Epithelial cell of proximal tubule (primary cell): ENCODE data around the gene FOXC2. TPM values are rescaled to one million over a fixed set of nuclear protein-coding genes. Genes with fewer than 3 reads are reported as not detected.

Experiments used
- DNase-seq: peaks from one replicate; pipeline ENCODE4 v3.0.0-alpha.2; 2011; ENCODE audit warnings: low read depth
- H3K4me3 ChIP-seq: 2 replicates; pipeline ENCODE4 v1.5.1; 2011; ENCODE audit warnings: low read depth, mild to moderate bottlenecking, low read length
- CTCF ChIP-seq: conservative IDR thresholded peaks from 2 replicates; pipeline ENCODE4 v1.5.1; 2012; ENCODE audit warnings: low read depth, mild to moderate bottlenecking, low read length
- total RNA-seq: library from RNA; depleted of rRNA; stranded (reverse); fragments of >200 nt; gene quantifications from 2 replicates; pipeline ENCODE4 v1.2.3, GENCODE V29; 2015

Gene FOXC2
- total RNA-seq, 1 donor from 2014 or later: 26.5 TPM

- H3K4me3 ChIP-seq: no peak overlapping the region
- TF ChIP-seq CTCF: no peak
- DNase-seq: no peak
These were observed 33.6 kb upstream of the FOXC2 start for GRCh38 chr16:86533076-86533475.

GRCh38 chr16:86533767-86534351 lies 32.8 kb upstream of the FOXC2 start:
- TF ChIP-seq CTCF: no peak
- H3K4me3 ChIP-seq: no peak overlapping the region
- no peak for DNase-seq

- no peak overlapping the region for H3K4me3 ChIP-seq
- TF ChIP-seq CTCF: no peak
- no peak for DNase-seq
These were observed 31.6 kb upstream of the FOXC2 start for GRCh38 chr16:86534779-86535615.

- no peak overlapping the region for H3K4me3 ChIP-seq
- no peak for DNase-seq
- TF ChIP-seq CTCF: no peak
These were observed 30.0 kb upstream of the FOXC2 start for GRCh38 chr16:86536621-86537020.

GRCh38 chr16:86537486-86537885 lies 29.1 kb upstream of the FOXC2 start:
- no peak overlapping the region for H3K4me3 ChIP-seq
- DNase-seq: no peak
- no peak for TF ChIP-seq CTCF

- no peak for TF ChIP-seq CTCF
- DNase-seq: no peak
These were observed 28.3 kb upstream of the FOXC2 start for GRCh38 chr16:86538196-86538780.

GRCh38 chr16:86540894-86541293 lies 25.7 kb upstream of the FOXC2 start:
- no peak for TF ChIP-seq CTCF
- DNase-seq: no peak
- no peak overlapping the region for H3K4me3 ChIP-seq

More at GRCh38 chr16:86538196-86538780, 28.3 kb upstream of the FOXC2 start:
- no peak overlapping the region for H3K4me3 ChIP-seq
